ENCODE measurements around the gene ANKRD30BL.
"Not testable (repeated sequence)": the region's sequence is repeated elsewhere in the genome, so short reads cannot be mapped to it uniquely, and the experiment has no call there.

The ANKRD30BL gene, protein sequence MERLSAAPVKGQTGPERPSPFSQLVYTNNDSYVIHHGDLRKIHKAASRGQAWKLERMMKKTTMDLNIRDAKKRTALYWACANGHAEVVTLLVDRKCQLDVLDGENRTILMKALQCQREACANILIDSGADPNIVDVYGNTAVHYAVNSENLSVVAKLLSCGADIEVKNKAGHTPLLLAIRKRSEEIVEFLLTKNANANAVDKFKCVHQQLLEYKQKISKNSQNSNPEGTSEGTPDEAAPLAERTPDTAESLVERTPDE

DNA sequence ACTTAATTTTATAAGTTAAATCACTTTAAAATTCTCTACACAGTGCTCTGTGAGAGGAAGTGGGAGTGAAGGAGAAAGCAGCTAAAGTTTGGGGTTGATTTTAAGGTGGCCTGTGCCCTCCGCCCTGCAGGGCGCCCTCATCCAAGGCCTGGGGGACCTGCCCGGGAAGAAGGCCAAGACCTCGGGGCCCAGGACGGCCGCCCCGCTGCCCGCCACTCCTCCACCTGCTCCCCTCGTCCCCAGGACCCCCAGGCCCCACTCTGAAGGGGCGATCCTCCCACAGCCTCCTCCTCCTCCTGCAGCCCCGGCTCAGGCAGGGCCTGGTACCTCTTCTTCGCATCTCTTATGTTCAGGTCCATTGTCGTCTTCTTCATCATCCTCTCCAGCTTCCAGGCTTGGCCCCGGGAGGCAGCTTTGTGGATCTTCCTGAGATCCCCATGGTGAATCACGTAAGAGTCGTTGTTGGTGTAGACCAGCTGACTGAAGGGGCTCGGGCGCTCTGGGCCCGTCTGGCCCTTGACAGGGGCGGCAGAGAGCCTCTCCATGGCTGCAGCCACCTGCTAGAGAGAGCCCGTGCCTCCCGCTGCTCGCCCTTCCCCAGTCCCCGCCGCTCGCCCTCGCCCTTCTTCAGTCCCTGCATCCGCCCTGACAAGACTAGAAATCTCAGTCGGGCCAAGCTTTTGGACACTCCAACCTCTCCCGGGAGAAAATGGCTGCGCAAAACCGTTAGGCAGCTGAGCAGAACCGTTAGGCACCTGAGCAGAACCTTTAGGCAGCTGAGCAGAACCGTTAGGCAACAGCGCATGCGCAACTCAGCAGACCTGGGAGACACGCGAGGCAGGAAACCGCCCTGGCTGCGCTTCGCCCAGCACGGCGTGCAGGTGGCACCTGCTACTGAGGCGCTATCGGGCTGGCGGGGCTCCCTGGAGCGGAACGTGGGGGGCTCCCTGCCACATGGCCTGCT lies at the start of gene ANKRD30BL:
ANKRD30BL (minus strand) TSS at position 792 of the 964 bp plus-strand sequence; CDS start at position 545, 247 bp downstream.
- H3K36me3 Mint-ChIP-seq (ENCODE audit: low read depth); H3K9me3 Mint-ChIP-seq; intact Hi-C loops (cut with micrococcal nuclease); H3K27ac Mint-ChIP-seq; H3K4me1 Mint-ChIP-seq (ENCODE audit: low read depth); H3K4me3 Mint-ChIP-seq; H3K27me3 Mint-ChIP-seq: not testable (repeated sequence)

DNA sequence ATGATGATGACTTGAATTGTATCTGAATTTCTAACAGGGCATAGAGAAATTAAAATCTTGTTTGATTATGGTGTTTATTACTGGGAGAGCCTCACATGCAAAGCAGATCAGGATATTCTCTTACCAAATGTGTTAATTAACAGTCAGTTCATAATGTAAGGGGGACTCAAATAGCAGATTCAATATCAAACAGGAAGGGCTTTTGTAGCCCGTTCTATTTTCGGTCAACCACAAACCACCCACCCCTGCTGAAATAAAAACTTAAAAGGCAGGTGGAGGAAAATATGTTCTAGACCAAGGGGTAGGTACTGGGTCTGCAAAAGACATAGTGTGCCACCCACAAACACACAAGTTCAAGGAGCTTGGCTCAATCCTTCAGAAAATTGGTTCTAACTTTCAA lies 41.1 kb upstream of the ANKRD30BL start:
- H3K27ac Mint-ChIP-seq; H3K27me3 Mint-ChIP-seq; intact Hi-C loops (cut with micrococcal nuclease); H3K4me3 Mint-ChIP-seq; H3K36me3 Mint-ChIP-seq (ENCODE audit: low read depth); H3K4me1 Mint-ChIP-seq (ENCODE audit: low read depth); H3K9me3 Mint-ChIP-seq: not testable (repeated sequence)

DNA sequence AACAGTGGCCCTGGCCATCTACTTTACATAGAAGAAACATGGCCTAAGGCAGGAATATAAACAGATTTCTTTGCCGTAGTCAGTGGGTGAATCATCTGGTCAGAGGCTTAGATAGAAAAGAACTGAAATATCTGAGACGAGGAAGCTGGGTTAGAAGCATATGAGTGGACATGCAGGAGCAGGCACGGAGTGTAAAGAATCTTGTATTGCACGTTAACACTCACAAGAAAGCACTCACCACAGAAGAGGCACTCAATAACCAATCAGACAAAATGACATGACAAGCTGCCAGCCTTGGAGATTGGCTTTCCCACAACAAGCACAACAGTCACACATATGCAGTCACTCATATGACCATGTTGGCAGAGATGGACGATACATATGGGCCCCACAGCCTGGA lies 31.1 kb upstream of the ANKRD30BL start:
- H3K27ac Mint-ChIP-seq; H3K4me1 Mint-ChIP-seq (ENCODE audit: low read depth); H3K27me3 Mint-ChIP-seq; intact Hi-C loops (cut with micrococcal nuclease); H3K9me3 Mint-ChIP-seq; H3K36me3 Mint-ChIP-seq (ENCODE audit: low read depth); H3K4me3 Mint-ChIP-seq: not testable (repeated sequence)

DNA sequence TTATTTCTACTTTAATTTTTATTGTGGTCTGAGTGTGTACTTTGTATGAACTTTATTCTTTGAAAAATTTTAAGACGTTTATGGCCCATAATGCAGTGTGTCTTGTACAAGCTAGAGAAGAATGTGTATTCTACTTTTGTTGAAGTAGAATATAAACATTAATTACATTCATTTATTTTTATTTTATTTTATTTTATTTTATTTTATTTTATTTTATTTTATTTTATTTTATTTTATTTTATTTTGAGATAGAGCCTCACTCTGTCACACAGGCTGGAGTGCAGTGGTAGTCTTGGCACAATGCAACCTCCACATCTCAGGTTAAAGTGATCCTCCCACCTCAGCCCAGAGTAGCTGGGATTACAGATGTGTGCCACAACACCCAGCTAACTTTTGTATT lies 5.3 kb upstream of the ANKRD30BL start:
- H3K27ac Mint-ChIP-seq; H3K4me3 Mint-ChIP-seq; H3K36me3 Mint-ChIP-seq (ENCODE audit: low read depth); H3K4me1 Mint-ChIP-seq (ENCODE audit: low read depth); intact Hi-C loops (cut with micrococcal nuclease); H3K9me3 Mint-ChIP-seq; H3K27me3 Mint-ChIP-seq: not testable (repeated sequence)

DNA sequence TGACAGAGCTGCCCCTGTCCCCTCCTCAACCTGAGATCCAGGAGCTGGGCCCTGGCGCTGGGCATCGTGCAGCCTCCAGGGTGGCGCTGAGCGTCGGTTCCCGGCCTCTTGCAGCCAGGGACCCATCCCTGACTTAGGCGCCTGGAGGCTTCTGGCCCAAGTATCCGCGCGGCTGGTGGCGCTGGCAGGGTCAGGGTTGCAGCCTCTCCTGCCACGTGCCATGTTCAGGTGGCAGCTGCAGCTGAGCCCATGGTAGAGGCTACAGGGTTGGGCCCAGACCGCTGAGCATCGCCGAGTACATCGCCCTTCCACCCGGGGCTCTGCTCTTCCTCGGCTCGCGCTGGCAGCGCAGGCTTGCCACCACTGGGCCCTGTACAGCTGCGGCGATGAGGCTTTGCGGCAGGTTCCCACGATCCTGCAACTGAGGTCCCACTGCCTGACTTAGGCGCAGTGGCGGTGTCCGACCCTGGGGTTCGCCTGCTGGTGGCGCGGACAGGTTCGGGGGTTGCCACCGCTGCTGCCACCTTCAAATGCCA lies 441 bp upstream of the ANKRD30BL start:
- H3K9me3 Mint-ChIP-seq; intact Hi-C loops (cut with micrococcal nuclease); H3K36me3 Mint-ChIP-seq (ENCODE audit: low read depth); H3K4me1 Mint-ChIP-seq (ENCODE audit: low read depth); H3K27me3 Mint-ChIP-seq; H3K4me3 Mint-ChIP-seq; H3K27ac Mint-ChIP-seq: not testable (repeated sequence)

DNA sequence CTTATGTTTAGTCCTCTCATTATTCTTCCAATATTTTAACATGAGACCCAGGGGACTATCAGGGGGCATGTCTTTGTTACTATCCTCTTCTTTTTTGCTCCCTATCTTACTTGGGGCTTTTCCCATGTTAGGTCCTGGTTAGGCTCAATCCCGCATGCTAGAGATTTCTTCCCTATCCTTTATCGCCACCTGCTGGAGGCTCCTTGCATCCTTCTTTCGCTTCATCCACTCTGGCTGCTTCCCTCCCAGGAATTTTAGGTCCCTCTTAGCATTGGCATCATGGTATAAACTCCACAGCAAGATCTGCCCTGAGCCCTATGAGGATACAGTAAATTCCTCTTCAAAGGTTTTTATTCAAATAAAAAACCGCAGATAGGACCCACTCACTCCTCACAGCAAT lies 15.0 kb downstream of the ANKRD30BL start:
- intact Hi-C loops (cut with micrococcal nuclease): loop anchor here (10.0 kb wide), 1 partner anchor 992 kb away; no protein-coding TSS in a partner anchor
- not testable (repeated sequence) for H3K27me3 Mint-ChIP-seq; H3K4me3 Mint-ChIP-seq; H3K9me3 Mint-ChIP-seq; H3K36me3 Mint-ChIP-seq (ENCODE audit: low read depth); H3K4me1 Mint-ChIP-seq (ENCODE audit: low read depth); H3K27ac Mint-ChIP-seq

All from dendritic cell treated with granulocyte-macrophage colony-stimulating factor and Interleukin-4, amounts not matched to agents 40 ng/mL and 50 ng/mL, for 4 days (primary cell).